ACHN (cell line): ENCODE measurements around the gene BAMBI.
"Not testable (repeated sequence)": the region's sequence is repeated elsewhere in the genome, so short reads cannot be mapped to it uniquely, and the experiment has no call there.

Source experiments
- DNase-seq: peaks from one replicate; pipeline ENCODE4 v3.0.0-alpha.2; 2015
- in situ Hi-C: cut with HindIII; loops from 2 replicates; pipeline ENCODE4 v1.10.0; 2017; ENCODE audit warnings: low sequenced_read_pairs, low pct_ligation_motif_present, low pct_unique_long_range_greater_than_20kb

Gene BAMBI, protein sequence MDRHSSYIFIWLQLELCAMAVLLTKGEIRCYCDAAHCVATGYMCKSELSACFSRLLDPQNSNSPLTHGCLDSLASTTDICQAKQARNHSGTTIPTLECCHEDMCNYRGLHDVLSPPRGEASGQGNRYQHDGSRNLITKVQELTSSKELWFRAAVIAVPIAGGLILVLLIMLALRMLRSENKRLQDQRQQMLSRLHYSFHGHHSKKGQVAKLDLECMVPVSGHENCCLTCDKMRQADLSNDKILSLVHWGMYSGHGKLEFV

DNA sequence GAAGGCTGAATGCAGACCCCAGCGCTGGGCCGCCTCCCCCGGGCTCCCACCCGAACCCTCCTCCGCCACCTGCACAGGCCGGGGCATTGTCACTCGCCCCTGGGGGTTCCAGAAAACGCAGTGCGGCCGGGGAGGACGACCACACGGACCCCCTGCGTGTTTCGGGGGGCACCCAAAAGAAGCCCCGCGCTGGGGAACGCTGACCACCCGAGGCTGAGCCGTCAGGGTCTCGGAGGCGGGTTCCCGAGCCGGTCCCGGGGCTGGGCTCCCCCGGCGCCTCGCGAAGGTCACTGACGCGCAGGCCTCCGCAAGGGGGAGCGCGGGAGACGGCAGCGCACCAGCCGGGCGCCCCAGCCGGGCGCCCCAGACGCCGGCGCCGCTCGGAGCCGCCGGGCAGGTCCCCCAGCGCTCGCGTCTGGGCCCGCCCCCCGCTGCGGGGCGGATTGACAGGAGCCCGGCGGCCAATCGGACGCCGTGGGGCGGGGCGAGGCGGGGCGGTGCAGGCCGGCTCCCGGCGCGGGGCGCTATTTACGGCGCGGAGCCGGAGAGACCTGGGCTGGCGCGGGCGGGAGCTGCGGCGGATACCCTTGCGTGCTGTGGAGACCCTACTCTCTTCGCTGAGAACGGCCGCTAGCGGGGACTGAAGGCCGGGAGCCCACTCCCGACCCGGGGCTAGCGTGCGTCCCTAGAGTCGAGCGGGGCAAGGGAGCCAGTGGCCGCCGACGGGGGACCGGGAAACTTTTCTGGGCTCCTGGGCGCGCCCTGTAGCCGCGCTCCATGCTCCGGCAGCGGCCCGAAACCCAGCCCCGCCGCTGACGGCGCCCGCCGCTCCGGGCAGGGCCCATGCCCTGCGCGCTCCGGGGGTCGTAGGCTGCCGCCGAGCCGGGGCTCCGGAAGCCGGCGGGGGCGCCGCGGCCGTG lies at the start of gene BAMBI:
Gene BAMBI (plus strand): TSS at position 554 of the 920 bp plus-strand sequence. CDS start 377 bp downstream, outside the sequence.
- in situ Hi-C loops, result no loop called here
- peak; percentile 89 for DNase-seq

DNA sequence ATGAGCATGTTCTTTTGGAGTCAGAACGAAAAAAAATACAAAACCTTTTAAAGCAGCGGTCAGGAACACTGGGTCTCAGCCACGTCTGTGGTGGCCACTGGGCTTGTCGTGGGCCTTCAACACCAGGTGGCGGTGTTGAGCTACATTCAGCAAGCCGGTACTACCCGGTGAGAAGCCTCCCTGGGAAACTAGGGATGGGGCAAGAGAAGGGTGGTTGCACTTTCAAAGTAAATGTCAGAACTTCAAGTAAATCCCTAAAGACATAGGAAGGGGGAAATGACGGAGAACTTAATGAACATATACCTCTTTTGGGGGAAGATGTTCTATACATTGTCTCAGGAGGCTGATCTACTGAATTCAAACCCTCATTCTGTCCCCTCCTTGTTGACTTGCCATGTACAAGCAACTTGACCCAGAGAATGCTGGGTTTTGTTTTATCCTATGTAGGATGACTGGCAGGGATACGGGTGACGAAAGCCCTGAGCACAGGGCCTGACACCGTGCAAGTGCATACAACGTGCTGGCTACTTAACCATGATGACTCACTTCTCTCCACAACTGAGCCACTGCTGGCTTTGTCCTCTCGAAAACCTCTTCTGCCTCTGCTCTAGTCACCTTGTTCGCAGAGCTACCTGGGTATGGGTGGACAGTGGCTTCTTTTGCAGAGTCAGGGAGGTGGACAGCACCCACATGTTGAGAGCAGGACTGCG lies 49.0 kb upstream of the BAMBI start:
- in situ Hi-C loops, result no loop called here
- DNase-seq, result peak; percentile 69

DNA sequence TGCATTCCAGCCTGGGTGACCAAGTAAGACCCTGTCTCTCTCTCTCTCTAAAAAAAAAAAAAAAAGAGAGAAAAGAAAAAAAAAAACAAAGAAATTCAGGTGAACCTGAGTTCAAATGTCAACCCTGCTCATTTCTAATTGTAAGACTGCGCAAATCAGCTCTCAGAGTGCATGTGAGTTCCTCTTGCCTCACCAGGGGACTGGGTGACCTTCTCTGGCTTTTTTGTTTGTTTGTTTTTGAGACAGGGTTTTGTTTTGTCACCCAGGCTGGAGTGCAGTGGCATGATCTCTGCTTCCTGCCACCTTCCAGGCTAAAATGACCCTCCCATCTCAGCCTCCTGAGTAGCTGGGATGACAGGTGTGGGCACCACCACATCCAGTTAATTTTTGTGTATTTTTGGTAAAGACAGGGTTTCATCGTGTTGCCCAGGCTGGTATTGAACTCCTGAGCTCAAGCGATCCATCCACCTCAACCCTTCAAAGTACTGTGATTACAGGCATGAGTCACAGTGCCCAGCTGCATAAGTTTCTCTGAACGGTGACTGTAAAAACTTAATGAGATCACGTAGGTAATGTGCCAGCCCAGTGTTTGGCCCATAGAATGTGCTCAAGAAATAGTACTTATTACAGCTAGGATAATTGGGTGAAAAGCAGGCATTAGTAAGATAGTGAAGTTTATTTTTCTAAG lies 45.3 kb upstream of the BAMBI start:
- in situ Hi-C loops, result no loop called here
- DNase-seq, result peak; percentile 31

DNA sequence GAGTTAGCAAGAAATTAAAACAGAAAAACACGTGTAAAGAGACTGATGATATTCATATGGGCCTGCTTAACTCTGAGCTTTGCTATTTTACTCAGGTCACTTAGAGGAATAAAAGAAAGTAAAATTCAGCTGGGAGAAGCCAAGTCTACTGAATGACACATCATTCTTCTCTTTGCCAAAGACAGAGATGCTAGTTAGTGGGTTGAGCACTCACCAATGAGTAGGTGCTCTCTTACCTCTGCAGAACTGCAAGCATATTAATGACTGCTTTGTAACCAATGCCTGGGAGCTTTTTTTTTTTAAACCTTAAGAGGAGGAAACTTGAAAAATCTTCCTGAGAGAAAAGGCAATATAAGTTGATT lies 44.8 kb upstream of the BAMBI start:
- in situ Hi-C loops, result no loop called here
- no peak for DNase-seq

DNA sequence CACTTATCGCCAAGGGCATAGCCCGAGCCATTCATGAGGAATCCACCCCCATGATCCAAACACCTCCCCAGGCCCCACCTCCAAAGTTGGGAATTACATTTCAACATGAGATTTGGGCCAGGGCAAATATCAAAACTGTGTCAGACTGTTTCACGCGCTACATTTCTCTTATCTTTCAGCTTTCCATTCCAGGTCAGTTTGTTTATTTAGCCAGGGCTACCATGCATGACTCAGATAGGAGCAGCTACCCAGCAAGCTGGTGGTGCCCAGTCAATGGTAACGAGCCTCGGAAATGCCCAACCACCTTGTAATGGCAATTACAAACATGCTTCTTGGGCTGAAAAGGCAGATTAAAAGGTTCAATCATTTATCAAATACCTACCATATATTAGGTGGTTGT lies 43.6 kb upstream of the BAMBI start:
- in situ Hi-C loops, result no loop called here
- peak; percentile 57 for DNase-seq

DNA sequence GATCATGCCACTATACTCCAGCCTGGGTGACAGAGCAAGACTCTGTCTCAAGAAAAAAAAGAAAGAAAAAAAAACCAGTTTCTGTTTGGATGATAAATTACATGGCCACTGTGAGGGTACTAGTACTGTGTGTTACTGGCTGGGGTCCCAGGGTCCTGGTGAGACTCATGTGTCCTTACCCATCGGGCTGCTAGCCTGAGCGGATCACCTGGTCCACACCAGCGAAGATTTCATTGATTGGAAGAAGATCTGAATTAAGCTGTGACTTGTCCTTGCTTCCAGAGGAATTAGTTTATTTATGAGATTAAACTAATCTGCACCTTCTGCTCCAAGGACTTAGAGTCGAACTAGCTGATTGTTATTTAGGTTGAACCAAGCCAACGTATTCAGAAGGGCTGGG lies 40.0 kb upstream of the BAMBI start:
- no peak for DNase-seq
- in situ Hi-C loops, result no loop called here

DNA sequence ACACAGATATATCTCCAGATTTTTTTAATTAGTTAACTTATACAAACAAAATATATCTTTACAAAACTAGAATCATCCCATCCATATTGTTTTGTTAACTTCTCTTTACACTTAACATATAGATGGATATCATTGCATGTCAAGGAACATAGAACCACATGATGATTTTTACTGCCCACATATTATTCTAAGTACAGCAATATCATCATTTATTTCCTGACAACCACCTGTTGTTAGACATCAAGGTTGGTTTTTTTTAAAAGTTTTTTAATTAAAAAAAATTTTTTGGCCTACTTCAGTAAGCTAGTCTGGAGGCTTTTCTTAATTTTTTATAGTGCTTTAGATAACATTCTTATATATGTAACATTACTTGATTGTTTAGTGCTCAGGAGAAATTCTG lies 38.9 kb upstream of the BAMBI start:
- no peak for DNase-seq
- in situ Hi-C loops, result no loop called here

DNA sequence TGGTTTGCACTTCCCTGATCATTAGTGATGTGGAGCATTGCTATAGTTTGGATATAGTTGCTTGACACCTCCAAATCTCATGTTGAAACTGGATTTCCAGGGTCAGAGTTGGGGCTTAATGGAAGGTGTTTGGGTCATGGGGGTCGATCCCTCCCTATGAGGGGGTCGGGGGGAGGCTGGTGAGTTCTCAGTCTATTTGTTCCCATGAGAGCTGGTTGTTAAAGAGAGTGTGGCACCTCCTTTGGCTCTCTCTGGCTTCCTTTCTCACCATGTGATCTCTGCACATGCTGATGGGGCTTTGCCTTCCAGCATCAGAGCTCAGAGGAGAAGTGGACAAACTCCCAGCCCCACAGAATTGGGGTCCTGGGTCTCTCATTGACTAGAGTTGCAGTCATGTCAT lies 36.8 kb upstream of the BAMBI start:
- in situ Hi-C loops, result no loop called here
- DNase-seq, result no peak

DNA sequence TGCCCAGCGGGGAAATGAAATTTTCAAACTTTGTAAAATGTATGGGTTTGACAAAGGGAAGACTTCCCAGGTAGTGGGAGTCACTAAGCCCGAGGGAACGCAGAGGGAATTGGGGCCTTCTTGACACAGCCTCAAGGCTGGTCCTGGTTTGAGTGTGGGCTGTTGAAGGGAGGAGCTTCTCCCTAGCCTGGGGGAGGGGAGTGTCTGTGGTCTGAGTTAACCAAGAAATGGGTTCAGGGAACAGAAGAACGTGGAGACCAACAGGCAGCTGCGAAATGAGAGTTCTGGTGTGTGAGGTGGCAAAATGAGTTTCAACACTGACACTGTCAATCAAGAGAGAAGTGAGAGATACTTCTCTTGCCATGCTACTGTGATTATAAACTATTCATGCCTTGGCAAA lies 32.7 kb upstream of the BAMBI start:
- in situ Hi-C loops, result no loop called here
- DNase-seq, result no peak

DNA sequence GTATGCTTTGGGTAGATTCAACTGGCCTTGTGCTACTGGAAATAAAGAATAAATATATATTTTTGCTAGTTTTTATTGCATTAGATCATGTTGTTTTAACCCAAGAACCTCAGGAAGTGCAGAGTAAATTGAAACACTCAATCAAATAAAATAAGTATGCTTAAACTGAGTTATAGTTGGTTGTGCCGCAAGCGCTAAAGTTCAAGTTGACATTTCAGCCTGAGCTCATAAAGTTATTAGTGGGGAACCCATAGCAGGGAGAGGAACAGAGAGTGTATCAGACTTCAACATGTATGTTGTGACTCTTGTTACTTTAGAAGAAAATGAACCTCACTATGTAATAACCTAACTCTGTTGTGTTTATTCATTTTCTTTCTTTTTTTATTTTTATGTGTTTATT lies 25.2 kb upstream of the BAMBI start:
- in situ Hi-C loops, result no loop called here
- no peak for DNase-seq

DNA sequence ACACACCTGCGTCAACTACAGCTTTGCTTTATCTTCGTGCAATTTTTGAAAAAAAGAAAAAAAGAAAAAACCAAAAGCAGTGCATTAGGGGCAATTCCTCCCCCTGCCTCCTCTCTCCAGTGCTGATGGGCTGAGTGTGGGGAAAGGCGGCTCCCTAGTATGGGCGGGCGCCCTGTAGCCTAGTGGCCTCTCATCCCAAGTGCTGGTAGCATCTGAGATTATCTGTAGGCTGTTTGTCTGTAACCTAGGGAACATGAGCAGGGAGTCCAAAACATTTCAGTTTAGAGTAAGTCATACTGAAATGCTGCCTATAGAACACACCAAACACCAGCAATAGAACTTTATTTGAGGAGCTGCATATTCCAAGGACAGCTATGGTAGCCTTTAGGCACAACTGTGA lies 24.6 kb upstream of the BAMBI start:
- DNase-seq, result no peak
- in situ Hi-C loops, result no loop called here

DNA sequence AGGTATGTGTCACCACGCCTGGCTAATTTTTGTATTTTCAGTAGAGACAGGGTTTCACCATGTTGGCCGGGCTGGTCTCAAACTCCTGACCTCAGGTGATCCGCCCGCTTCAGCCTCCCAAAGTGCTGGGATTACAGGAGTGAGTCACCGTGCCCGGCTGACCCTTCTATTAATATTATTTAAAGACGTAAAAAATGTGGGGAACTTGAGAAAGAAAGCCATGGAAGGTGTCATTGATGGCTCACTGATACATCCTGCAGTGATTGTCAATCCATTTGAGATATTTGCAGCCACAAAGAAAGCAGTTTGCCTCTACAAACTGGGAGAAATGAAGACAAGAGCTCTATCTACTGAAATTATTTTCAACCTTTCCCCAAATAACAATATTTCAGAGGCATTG lies 18.5 kb upstream of the BAMBI start:
- in situ Hi-C loops, DNase-seq: not testable (repeated sequence)

DNA sequence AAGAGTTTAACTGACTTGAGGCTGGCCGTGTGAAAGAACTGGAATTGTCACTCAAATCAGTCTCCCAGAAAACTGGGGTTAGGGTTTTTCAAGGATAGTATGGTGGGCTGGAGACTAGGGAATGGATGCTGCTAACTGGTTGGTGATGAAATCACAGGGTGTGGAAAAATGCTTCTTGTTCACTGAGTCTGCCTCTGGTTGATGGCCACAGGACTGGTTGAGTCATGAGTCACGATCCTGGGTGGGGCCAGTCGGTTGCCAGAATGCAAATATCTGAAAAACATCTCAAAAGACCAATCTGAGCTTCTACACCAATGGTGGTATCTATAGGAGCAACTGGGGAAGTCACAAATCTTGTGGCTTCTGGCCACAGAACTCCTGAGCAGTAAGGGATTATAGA lies 16.3 kb upstream of the BAMBI start:
- in situ Hi-C loops, result no loop called here
- DNase-seq, result peak; percentile 19

DNA sequence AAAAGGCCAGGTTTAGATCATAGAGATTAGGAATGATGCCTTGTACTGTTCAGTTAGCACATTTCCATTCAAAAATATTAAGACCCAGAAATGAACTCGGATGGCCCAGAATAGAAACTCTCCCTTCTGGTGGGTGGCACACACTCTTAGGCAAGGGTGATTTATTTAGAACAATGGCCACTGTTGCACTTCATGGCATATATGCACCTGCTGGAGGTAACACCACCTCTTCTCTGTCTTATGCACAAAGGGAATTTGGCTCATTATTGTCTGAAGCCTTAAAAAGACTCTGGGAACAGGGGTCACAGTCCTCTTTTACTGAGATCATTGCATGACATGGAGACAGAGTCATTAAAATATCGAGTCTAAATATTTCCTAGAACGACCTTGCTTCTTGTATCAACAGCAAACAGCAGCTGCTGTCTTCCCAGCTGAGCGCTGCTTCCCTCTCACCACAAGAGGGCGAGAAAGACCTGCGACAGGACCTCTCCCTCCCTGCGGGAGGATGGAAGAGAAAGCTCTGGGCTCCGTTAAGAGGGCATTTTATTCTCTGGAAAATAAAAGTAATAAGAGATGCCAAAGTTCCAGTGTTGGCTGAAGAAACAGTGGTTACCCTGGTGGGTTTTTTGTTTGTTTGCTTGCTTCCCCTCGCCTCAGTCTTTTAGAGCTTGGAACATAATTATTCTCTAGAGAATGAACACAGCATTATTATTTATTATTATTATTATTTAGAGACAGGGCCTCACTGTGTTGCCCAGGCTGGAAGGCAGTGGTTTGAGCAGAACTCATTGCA lies 13.5 kb upstream of the BAMBI start:
- DNase-seq, result peak; percentile 78
- in situ Hi-C loops, result no loop called here

DNA sequence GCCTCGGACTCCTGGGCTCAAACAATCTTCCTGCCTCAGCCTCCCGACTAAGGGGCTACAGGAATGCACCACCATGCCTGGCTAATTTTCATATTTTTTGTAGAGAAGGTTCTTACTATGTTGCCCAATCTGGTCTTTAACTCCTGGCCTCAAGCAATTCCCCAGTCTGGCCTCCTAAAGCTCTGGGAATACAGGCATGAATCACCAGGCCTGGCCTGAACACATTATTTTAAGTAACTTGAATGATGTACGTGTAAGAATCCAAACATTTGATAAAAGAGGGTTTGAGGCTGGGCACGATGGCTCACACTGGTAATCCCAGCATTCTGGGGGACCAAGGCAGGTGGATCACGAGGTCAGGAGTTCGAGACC lies 13.0 kb upstream of the BAMBI start:
- no peak for DNase-seq
- in situ Hi-C loops, result no loop called here

DNA sequence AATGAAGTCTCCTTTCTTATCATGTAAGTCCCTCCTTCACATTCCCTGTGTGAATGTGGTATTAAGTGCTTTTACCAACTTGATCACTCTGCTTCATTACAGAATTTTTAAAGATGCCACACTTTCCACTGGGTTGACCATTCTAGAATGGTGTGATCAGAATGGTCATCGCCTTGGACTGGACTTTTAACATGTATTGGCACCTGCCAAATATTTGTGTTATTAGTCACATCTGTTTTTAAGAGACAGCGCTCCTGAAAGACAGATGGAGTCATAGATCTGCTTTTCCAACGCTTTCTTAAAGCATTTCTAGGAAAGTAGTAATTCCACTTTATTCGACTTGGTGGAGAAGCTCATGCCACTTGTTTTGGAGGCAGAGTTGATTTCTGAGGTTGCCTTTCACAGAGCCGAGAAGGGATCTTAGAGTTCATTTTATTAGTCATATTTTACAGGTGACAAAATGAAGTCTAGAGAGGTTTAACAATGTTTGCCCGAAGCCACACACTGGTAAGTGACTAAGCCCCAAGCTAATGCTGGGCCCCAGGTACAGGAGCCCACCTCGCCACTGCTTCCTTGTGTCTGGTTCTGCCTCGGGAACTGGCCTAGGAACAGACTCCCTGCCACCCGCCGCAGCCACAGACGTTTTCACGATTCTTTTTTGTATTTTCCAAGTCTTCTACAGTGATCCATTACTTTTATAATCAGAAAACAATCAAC lies 10.4 kb upstream of the BAMBI start:
- DNase-seq, result no peak
- in situ Hi-C loops, result no loop called here

DNA sequence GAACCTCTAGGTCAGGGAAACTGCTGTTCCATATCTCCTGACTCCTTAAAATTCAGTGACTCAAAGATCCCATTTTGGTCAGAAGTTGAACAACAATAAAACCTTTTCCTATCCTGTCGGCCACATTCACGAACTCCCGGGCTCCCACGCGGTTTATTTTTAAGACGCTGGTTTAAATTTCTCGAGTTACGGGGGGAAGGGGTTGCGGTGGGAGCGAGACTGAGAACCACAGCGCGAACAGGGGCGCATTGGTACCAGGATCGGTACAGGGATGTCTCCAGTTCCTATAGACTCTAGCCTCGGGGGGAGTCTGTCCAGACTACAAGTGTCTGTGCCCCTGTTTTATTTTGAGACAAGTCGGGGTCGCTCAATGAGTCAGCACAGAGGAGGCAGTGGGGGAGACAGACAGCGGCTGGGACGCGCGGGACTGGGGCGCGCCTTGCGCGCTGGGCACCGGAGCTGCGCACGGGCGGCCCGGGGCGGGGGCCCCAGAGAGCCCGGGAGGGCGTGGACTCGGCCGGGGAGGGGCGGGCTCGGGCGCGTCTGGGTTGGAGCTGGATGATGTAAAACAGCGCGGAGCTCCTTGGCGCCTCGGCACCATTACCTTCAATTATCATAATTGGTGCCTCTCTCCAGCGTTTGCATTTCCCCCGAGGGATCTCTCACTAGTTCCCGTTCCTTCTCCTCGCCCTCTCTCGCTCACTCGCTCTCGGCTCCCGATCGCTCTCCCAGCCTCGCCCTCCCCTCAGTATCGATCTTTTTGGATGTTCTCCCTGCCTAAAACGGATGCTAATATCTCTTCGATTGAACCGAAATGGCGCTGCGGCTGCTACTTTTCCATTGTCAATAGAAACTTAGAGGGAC lies 8.7 kb upstream of the BAMBI start:
- in situ Hi-C loops, result no loop called here
- DNase-seq, result no peak
